ENCODE data around the gene RAB18. TPM values are rescaled to one million over a fixed set of nuclear protein-coding genes. Genes with fewer than 3 reads are reported as not detected.

Gene RAB18
- total and polyA plus RNA-seq, 10 of the 15 experiments (the other 5 are each of a cell fraction or from before 2014, with no cell fraction given): 13.4 to 98.8 (median 42.1) TPM

GRCh38 chr10:27454837-27455236 lies 49.3 kb upstream of the RAB18 start:
- intact Hi-C loops (cut with micrococcal nuclease; ENCODE audit: unreplicated experiment): no loop called here
- Histone ChIP-seq H3K27me3 (replicated peaks in 1 of 2; ENCODE audit: control insufficient read depth in 2 of 2, insufficient read depth in 2 of 2, low read length in 1 of 2) (no peaks in the 10 kb centered on the region), H3K9ac (ENCODE audit: control insufficient read depth, insufficient read depth, low read length) (no peak overlapping the region), H3K4me1 (ENCODE audit: control insufficient read depth, insufficient read depth, low read length) (no peaks in the 10 kb centered on the region), H2AFZ (ENCODE audit: control insufficient read depth, low read depth, low read length) (no peak overlapping the region), H4K20me1 (ENCODE audit: control insufficient read depth, insufficient read depth) (no peaks in the 10 kb centered on the region), H3K79me2 (ENCODE audit: control insufficient read depth, insufficient read depth, low read length) (no peaks in the 10 kb centered on the region), H3K27ac (ENCODE audit: control insufficient read depth, insufficient read depth) (no peak overlapping the region), H3K9me3 (replicated peaks; ENCODE audit: control insufficient read depth, insufficient read depth, low read length) (no peaks in the 10 kb centered on the region), H3K36me3 (ENCODE audit: control insufficient read depth in 2 of 2, insufficient read depth in 2 of 2, low read length in 1 of 2) (no peaks in the 10 kb centered on the region), H3K4me3 (no peak overlapping the region), H3K4me2 (ENCODE audit: control insufficient read depth, insufficient read depth) (no peak overlapping the region)
- ChIA-PET SMC1A (ENCODE audit: uncharacterized antibody, unreplicated experiment) (no interaction called here), POLR2A (interaction anchor here (1.3 kb wide), 1 partner anchor 58 kb away, joined by 3 read pairs; no protein-coding TSS in a partner anchor), RAD21 (ENCODE audit: unreplicated experiment) (no interaction called here), CTCF (no interaction called here)
- TF ChIP-seq BMI1 (IDR thresholded peaks at IDR 0.05; ENCODE audit: borderline replicate concordance): no peak
- no peak for TF ChIP-seq BCL11A (IDR thresholded peaks at IDR 0.05; ENCODE audit: low read depth, low read length)
- no peak for TF ChIP-seq ZNF217 (IDR thresholded peaks at IDR 0.05)
- no peak for TF ChIP-seq CBX5 (IDR thresholded peaks at IDR 0.05; ENCODE audit: low read depth)
- no peak for TF ChIP-seq MTA2 (IDR thresholded peaks at IDR 0.05; ENCODE audit: low read depth)
- no peak for TF ChIP-seq SKIL (IDR thresholded peaks at IDR 0.05; ENCODE audit: low read depth, poor library complexity, severe bottlenecking)
- ATAC-seq (no peak), DNase-seq (ENCODE audit: low read depth, low spot score) (no peak), FAIRE-seq (no peak)
- BruUV-seq (replicated peaks): no TSS peak
- 13% methylated on average over 3 of the region's 3 CpGs for WGBS (ENCODE audit: insufficient coverage, insufficient replicate concordance, low lambda C conversion rate, missing lambda C conversion rate)
- in situ Hi-C loops (cut with MboI): no loop called here

All from GM12878 (cell line).